ENCODE measurements around the gene SLC13A2.
A peak's percentile ranks its signal among the peaks of the same experiment; 100 is the strongest.

GRCh38 chr17:28494445-28495188, 21.2 kb downstream of the SLC13A2 start:
- TF ChIP-seq EZH2 (IDR thresholded peaks at IDR 0.05; ENCODE audit: insufficient read depth, low read length) (no peak), CTCF (IDR thresholded peaks at IDR 0.05; ENCODE audit: insufficient read depth, low read depth, low read length) (peak; percentile 80)

Data from astrocyte (in vitro differentiated cells and primary cell).